Stimulated activated CD4-positive, alpha-beta T cell treated with anti-CD3 and anti-CD28 coated beads, Interleukin-15, amount 100 ng/mL, for 24 hours (primary cell): ENCODE results near the gene DYNC2H1.

Experiments
- DNase-seq: peaks from one replicate; pipeline ENCODE4 v3.0.0-alpha.2; 2020

The DYNC2H1 gene, protein sequence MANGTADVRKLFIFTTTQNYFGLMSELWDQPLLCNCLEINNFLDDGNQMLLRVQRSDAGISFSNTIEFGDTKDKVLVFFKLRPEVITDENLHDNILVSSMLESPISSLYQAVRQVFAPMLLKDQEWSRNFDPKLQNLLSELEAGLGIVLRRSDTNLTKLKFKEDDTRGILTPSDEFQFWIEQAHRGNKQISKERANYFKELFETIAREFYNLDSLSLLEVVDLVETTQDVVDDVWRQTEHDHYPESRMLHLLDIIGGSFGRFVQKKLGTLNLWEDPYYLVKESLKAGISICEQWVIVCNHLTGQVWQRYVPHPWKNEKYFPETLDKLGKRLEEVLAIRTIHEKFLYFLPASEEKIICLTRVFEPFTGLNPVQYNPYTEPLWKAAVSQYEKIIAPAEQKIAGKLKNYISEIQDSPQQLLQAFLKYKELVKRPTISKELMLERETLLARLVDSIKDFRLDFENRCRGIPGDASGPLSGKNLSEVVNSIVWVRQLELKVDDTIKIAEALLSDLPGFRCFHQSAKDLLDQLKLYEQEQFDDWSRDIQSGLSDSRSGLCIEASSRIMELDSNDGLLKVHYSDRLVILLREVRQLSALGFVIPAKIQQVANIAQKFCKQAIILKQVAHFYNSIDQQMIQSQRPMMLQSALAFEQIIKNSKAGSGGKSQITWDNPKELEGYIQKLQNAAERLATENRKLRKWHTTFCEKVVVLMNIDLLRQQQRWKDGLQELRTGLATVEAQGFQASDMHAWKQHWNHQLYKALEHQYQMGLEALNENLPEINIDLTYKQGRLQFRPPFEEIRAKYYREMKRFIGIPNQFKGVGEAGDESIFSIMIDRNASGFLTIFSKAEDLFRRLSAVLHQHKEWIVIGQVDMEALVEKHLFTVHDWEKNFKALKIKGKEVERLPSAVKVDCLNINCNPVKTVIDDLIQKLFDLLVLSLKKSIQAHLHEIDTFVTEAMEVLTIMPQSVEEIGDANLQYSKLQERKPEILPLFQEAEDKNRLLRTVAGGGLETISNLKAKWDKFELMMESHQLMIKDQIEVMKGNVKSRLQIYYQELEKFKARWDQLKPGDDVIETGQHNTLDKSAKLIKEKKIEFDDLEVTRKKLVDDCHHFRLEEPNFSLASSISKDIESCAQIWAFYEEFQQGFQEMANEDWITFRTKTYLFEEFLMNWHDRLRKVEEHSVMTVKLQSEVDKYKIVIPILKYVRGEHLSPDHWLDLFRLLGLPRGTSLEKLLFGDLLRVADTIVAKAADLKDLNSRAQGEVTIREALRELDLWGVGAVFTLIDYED (N-terminal part only)

DNA sequence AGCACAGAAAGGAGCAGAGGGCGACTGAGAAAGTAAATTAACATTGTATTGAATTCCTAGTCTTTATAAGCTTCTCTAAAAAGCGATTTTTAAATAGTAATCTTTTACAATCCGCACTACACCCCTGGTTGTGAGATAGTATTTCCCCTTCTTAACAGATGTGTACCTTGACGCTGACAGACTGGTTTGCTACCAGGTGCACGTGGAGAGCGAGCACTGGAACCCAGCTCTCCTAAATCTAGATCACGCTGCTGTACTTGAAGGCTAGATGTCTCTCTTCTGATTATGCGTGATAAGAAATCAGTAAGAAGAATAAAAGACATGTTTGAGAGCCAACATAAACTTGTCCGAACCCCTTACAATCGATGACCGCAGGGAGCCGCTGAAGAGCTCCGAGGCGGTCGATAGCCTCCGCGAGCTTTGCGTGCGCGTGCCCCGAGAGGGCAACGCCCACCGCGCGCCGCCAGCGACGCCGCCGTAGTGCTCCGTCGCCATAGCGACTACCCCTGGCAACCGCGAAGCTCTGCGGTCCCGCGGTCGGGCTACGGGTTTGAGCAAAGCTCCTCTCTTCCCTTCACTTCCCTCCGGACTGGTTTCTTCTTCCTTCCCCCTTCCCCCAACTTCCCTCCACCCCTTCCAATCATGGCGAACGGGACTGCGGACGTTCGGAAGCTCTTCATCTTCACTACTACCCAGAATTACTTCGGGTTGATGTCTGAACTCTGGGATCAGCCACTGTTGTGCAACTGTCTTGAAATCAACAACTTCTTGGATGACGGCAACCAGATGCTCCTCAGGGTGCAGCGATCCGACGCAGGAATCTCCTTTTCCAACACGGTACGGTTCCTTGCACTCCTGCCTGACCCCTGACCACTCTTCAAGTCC lies at the start of gene DYNC2H1:
TSS of gene DYNC2H1 (plus strand) at position 494 of the 885 bp plus-strand sequence. CDS start at position 643, 149 bp downstream.
- peak; percentile 91 for DNase-seq

DNA sequence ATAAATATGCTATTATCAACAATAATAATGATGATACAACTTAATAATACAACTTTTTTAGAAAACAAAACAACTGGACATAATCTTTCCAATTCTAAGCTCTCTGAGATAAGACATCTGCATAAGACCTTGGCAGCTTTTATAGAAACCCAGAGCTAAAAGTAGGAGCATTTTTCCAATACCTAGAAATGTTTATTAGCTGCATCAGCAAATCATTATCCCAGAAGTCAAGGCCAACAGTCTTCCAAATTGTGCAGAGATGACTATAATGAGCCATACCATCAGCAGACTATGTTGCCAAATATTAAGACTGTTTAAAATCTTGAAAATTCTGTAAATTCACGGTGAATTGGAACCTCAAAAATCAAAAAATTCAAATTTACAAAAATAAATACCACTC lies 47.6 kb upstream of the DYNC2H1 start:
- DNase-seq: no peak

DNA sequence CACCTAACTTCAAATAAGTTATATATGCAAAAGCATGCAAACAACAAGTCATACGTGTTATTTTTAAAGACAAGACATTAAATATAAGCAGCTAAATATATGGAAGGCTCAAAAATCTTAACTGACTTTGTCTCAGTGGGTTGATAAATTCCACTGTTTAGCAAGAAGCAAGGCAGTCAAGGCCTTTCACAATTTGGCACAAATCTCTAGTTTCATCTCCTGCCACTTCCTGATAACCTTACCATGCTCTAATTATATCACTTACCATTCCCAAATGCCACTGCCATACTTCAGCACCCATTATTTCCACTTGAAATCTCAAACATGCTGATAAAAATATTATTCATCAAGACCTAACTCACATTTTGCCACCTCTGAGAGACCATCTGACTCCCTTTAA lies 42.1 kb upstream of the DYNC2H1 start:
- DNase-seq: no peak

DNA sequence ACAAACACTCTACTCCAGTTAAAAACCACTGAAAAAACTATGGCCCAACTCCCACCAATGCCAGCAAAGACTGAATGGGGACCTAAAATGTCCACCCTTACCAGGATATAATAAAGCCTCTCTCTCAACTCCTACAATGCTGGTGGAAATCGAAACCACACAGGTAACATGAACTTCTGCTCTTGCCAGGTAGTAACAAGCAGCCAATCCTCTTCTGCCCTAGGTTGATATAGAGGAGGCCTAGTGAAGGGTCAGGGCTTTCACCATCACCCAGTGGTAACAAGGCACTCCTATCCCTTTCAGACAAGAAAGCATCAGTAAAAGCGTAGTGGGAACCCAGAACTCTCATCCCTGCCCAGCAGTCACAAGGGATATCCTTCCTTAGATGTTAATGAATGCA lies 39.9 kb upstream of the DYNC2H1 start:
- DNase-seq: no peak

DNA sequence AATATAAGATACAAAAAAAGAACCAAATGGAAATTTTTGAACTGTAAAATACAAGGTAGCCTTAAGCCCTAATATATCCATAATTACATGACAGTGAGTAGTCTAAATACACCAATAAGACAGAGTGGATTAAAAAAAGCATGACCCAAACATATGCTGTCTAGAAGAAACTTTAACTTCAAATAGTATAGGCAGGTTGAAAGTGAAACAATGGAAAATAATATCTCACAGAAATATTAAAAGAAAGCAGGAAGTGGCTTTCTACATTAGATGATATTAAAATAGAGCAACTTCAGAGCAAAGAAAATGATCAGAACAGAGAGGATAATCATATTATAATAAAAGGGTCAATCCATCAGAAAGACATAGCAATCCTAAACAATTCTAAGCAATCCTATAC lies 39.1 kb upstream of the DYNC2H1 start:
- DNase-seq: no peak

DNA sequence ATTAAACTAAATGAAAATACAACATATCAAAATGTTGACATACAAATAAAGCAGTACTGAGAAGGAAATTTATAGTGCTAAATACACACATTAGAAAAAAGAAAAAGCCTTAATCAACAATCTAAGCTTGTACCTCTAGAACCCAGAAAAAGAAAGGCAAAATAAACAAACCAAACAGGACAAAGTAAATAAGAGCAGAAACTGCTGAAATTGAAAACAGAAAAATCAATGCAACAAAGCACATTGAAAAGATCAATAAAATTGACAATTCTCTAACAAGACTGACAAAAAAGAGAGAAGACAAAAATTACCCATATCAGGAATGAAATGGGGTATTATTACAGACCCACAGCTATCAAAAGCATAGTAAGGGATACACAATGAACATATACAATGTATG lies 38.2 kb upstream of the DYNC2H1 start:
- DNase-seq: no peak

DNA sequence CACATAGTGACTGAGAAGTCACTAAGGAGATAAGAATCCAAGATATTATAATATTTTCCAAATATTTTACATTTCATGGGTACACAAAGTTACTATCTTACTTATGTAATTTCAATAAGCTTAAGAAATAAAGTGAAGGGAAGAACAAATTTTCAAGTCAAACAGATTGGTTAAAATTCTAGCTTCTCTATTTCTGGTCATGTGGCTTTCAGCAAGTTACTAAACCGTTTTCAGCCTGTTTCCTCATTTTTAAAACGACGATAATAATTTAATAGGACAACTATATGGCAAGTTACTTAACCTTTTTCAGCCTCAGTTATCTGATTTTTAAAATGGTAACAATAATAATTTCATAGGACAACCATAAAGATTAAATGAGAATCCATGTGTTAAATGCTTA lies 32.9 kb upstream of the DYNC2H1 start:
- no peak for DNase-seq

DNA sequence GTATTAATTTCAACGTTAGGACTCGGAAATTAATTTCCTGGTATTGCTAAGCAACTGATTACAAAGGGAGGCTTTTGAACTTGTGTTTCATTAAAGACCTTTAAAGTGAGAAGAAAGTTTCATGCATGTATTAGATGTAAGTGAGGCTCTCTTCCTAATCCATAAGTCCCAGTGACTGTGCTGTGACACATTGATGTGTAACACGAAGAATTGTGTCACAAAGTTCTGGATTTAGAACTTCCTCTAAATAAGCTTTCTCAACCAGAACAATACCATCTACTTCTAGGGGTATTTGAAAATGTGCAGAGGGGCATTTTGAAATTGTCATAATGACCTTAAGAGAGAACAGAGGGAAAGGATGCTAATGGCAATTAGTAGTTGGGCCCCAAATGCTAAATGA lies 31.7 kb upstream of the DYNC2H1 start:
- no peak for DNase-seq

DNA sequence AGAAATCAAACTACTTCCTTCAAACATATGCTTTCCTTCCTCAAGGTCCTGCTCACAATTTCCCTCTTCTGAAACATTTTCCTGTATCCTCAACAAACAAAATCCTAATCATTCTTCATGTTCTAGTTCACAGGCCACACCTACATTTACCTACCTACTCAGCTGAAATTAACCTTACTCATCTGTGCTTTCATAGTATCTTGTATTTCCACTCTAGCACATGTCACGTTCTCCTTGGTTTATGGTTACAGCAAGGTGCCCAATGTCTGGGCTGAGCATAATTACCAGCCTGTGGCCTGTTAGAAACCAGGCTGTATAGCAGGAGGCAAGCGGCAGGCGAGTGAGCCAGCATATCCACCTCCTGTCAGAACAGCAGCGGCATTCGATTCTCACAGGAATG lies 30.5 kb upstream of the DYNC2H1 start:
- no peak for DNase-seq

DNA sequence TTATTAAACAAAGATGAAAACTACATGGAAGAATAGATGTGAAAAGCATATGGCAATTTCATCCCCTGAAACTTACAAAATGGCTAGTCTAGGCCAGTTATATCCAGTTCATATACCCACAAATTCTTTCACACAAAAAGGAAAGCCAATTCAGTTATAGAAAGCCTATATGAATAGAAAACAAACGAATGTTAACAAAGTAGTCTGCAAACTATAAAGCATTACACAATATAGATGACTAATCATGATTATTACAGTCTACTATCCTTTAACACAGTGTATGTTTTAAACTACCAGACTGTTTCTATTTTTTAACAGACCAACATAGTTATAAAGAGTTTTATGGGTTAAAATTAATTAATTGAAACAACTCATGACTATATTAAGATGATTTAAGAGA lies 29.4 kb upstream of the DYNC2H1 start:
- DNase-seq: no peak

DNA sequence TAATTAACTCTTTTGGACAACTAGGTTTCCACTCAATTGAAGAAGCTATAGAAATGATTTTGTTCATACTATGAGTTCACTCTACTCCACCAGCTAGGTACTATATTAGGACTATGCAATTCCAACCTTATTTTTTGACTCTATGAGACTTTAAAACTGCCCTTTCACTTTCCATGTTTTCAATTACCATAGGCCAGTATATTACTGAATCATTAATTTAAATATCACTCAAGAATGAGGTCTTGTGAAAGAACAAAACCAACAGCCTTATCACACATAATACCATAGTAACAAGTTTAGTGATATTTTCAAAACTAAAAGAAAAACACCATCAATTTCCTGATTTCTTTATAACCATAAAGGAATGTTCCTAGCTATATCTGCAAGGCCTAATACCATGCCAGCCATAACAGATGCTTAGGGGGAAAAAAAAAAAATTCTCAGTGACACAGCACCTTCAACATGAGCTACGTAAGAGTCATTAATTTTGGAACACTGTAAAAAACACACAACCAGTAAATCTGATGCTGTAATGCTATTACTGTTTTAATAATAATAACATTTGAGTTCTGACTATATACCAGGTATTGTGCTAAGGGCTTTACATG lies 23.4 kb upstream of the DYNC2H1 start:
- no peak for DNase-seq

DNA sequence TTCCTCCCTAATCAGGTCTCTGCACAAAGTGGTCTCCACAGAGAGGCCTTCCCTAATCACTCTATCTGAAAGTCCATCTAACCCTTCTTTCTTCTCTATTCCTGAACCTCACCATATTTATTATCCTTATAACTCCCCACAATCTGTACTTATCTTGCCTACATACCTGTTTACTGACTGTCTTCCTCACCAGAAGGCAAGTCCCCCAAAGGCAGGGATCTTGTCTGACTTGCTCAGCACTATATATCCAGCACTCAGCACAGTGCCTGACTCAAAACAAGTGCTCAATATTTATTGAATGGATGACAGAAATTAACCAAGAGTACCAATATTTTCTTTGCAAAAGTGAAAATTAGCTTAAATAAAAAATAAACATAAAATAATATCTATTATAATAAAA lies 22.8 kb upstream of the DYNC2H1 start:
- no peak for DNase-seq

DNA sequence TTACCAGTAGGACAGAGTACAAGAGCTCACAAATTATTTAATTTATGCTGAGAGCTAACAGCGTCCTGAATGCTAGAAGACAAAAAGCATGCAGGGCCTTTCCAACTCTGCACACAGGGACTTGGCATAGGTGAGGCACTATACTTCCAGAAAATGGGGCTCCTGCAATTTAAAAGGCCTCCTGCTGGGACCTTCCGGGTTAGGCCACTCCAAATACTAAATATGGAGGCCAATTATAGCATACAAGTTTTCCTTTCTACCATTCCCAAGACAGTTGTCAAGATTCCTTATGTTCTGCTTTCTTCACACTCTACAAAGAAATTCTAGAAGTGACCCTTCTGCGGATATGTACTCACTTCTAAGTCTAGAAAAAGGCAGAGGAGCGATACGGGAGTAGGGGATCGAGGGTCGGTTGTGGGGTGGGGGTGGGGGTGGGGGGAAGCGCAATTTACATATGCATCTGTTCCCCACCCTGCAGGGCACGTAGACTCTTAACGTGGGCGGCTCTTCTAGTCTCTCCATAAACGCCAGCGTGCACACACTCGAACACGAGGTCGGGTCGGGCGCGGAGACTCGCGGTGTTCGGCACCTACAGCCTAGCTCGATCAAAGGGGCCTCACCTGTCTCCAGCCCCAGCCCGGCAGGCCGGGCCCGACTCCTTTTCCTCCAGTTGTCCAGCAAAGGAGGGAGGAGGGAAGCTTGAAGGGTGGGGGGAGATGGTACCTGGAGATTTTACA lies 18.0 kb upstream of the DYNC2H1 start:
- peak; percentile 65 for DNase-seq

DNA sequence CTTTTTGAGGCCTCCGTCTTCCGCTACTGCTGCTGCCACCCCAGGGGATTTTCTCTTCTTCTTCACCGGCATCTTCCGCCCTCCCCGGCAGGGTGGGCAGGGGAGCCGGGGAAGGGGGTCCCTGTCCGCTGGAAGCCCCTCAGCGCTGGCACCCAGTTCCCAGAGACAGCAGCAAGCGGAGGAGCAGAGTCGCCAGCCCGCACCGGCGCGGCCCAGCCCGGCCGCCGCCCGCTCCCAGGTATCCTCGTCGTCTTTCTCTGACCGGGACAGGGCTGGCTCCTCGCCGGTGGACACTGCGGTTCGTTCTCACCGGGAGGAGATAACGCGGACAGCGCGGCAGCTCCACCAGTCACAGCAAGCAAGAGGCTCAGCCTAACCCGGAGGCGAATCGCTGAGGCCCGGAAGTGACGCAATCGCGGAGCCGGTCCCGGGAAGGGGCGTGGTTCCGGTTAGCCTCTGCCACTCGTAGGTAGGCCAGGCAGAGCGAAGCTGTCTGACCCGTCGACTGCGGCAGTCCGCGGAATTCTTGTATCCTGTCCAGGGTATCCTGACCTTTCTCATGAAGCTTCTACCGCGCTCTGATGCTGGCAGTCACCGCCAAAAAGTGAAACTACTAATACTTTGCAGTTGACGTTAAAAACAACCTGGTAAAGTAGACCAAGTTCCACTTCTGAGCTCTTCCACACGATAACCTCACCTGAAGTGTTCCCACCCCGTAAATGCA lies 17.3 kb upstream of the DYNC2H1 start, which contains the start of gene DCUN1D5:
TSS of gene DCUN1D5 (minus strand) at position 360 of the 724 bp plus-strand sequence. CDS start at position 72, 288 bp downstream.
- DNase-seq: peak; percentile 97

DNA sequence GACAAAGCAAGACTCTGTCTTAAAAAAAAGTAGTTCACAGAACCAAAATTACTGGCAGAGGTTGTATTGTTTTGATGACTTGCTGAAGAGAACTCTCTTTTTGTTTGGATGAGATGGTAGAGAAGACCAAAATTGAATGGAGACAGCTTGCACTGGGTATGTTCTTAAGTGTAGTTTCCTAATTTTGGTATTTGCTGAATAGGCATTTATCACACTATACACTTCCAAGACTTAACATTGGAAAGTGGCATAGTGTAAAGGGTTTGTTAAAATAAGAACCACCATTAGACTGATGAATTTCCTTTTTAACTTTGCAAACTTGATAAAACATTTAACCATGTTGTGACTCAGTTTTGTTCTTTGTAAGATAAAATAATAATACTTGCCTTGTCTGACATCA lies 11.9 kb upstream of the DYNC2H1 start:
- DNase-seq: no peak

DNA sequence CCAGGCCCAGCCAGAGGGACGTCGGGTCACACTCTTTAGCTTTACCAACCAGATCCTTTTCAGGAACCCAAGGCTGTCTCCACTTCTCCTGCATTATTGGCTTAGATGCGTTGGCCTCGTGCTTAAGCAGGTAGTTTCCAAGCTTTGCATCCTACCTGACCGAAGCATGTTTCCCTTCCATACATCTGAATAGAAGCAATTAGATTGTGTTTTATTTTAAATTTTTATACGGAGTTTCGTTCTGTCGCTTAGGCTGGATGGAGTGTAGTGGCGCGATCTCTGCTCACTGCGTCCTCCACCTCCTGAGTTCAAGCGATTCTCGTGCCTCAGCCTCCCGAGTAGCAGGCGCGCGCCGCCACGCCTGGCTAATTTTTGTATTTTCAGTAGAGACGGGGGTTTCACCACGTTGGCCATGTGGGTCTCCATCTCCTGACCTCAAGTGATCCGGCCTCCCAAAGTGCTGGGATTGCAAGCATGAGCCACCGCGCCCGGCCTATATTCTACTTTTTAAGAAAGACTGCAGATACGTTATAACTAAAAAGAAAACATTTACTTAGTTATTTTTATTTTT lies 677 bp downstream of the DYNC2H1 start:
- peak; percentile 9 for DNase-seq

DNA sequence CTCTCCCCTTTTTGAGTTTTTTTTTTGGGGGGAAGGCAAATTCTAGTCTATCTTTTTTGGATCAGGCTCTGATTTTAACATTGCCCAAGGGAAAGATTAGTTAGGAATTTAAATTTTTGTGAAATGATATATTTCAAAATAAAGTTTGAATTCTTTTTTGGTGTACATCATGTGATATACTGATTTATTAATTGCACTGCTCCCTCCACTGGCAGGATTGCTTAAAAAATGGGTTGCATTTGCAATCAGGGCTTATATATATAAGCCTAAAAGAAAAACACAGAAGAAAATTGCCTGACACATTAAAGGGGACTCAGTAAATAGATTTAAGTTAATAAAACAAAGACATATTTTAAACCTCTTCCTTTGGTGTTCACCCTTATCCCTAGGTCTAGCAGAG lies 1.2 kb downstream of the DYNC2H1 start:
- DNase-seq: no peak

DNA sequence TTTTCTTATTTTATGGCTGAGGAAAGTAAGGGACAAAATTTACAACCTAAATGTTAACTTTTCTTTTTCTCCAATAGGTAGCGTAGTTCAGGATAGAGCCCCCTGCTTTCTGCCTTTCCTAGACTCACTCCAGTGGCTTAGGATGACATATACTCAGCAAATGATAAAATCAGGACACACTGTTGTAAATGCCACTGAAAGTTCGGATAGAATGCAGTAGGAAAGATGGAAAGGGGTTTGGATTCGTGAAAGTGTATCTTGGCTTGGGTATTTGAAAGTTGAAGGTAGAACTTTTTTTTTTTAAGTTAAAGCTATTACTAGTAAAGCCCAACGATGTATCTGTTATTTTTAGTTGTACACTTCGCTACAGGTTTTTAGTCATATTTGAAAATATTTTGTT lies 2.2 kb downstream of the DYNC2H1 start:
- DNase-seq: no peak

DNA sequence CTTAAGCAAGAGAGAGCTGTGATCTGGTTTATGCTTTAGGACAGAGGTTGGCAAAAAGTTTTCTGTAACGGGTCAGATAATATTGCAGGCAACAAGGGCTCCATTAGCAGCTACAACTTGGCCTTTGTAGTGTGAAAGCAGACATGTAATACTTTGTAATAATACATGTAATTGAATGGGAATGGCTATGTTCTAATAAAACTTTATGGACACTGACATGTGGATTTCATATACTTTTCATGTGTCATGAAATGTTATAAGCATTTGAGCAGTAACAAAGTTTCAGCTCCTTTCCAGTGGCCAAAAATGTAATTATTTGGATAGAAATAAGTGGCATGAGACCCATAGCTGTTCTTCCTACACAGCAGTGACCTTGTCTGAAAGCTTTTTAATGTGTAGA lies 3.1 kb downstream of the DYNC2H1 start:
- DNase-seq: no peak

DNA sequence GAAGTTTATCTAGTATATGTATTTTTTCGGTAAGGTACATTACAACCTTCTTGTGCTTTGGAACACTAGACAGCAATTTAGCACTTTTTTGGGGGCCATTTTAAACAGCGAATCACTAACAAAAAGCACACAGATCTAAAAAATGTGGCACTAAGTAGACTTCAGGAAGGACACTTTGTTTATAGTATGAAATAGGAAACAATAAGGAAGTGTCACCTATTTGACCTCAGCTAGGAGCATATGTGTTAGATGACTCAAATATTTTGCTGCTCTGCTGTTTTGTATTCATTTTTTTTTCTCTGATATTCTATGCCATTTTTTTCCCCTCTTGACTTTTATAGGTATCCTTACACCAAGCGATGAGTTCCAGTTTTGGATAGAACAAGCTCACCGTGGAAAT lies 5.6 kb downstream of the DYNC2H1 start:
- no peak for DNase-seq
